ENCODE results near the gene SLC16A12. TPM values are rescaled to one million over a fixed set of nuclear protein-coding genes. Genes with fewer than 3 reads are reported as not detected.

The SLC16A12 gene
- total RNA-seq, 1 experiment from 2014 or later, result 10.9 TPM

GRCh38 chr10:89518876-89519842 lies 16.2 kb downstream of the SLC16A12 start:
- peaks cover 20% of the 10 kb centered on the region for H3K4me1 Mint-ChIP-seq
- H3K4me3 Mint-ChIP-seq, result no peak overlapping the region
- no peak for ATAC-seq
- CTCF ChIA-PET, result no interaction called here
- no peak overlapping the region for H3K27ac Mint-ChIP-seq
- TF ChIP-seq ZSCAN18 (CRISPR knock-in tag; IDR thresholded peaks at IDR 0.05), result no peak
- TF ChIP-seq STAT6 (CRISPR knock-in tag; conservative IDR thresholded peaks at IDR 0.05; ENCODE audit: low read depth), result no peak
- no peak for TF ChIP-seq NR1H2 (CRISPR knock-in tag; IDR thresholded peaks at IDR 0.05)
- no peak for TF ChIP-seq ZNF423 (CRISPR knock-in tag; IDR thresholded peaks at IDR 0.05)
- TF ChIP-seq TP53 (CRISPR knock-in tag; IDR thresholded peaks at IDR 0.05), result no peak
- TF ChIP-seq SMAD4 (CRISPR knock-in tag; IDR thresholded peaks at IDR 0.05), result no peak
- TF ChIP-seq SMAD3 (CRISPR knock-in tag; IDR thresholded peaks at IDR 0.05; ENCODE audit: borderline replicate concordance), result no peak
- no peak for TF ChIP-seq NR3C1 (CRISPR knock-in tag; conservative IDR thresholded peaks at IDR 0.05; ENCODE audit: low read depth)
- no peak for TF ChIP-seq CREB1 (CRISPR knock-in tag; IDR thresholded peaks at IDR 0.05)
- TF ChIP-seq, protein P1, sequence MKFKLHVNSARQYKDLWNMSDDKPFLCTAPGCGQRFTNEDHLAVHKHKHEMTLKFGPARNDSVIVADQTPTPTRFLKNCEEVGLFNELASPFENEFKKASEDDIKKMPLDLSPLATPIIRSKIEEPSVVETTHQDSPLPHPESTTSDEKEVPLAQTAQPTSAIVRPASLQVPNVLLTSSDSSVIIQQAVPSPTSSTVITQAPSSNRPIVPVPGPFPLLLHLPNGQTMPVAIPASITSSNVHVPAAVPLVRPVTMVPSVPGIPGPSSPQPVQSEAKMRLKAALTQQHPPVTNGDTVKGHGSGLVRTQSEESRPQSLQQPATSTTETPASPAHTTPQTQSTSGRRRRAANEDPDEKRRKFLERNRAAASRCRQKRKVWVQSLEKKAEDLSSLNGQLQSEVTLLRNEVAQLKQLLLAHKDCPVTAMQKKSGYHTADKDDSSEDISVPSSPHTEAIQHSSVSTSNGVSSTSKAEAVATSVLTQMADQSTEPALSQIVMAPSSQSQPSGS (CRISPR knock-in tag; IDR thresholded peaks at IDR 0.05; ENCODE audit: borderline replicate concordance, low read depth), result no peak
- TF ChIP-seq, protein P2, sequence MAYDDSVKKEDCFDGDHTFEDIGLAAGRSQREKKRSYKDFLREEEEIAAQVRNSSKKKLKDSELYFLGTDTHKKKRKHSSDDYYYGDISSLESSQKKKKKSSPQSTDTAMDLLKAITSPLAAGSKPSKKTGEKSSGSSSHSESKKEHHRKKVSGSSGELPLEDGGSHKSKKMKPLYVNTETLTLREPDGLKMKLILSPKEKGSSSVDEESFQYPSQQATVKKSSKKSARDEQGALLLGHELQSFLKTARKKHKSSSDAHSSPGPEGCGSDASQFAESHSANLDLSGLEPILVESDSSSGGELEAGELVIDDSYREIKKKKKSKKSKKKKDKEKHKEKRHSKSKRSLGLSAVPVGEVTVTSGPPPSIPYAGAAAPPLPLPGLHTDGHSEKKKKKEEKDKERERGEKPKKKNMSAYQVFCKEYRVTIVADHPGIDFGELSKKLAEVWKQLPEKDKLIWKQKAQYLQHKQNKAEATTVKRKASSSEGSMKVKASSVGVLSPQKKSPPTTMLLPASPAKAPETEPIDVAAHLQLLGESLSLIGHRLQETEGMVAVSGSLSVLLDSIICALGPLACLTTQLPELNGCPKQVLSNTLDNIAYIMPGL (CRISPR knock-in tag; IDR thresholded peaks at IDR 0.05), result no peak
- no peaks in the 10 kb centered on the region; the same call in 1 of the 2 replicates for H3K27me3 Mint-ChIP-seq (ENCODE audit: low read depth)
- no peaks in the 10 kb centered on the region for H3K9me3 Mint-ChIP-seq
- H3K36me3 Mint-ChIP-seq, result no peaks in the 10 kb centered on the region
- DNase-seq (ENCODE audit: low spot score), result no peak
- POLR2A ChIA-PET, result no interaction called here

GRCh38 chr10:89518108-89518507 lies 17.3 kb downstream of the SLC16A12 start:
- peaks cover 20% of the 10 kb centered on the region for H3K4me1 Mint-ChIP-seq
- CTCF ChIA-PET, result no interaction called here
- no peaks in the 10 kb centered on the region for H3K27me3 Mint-ChIP-seq (ENCODE audit: low read depth)
- H3K27ac Mint-ChIP-seq, result no peak overlapping the region
- H3K9me3 Mint-ChIP-seq, result no peaks in the 10 kb centered on the region
- no peak for DNase-seq (ENCODE audit: low spot score)
- no peak overlapping the region for H3K4me3 Mint-ChIP-seq
- POLR2A ChIA-PET, result no interaction called here
- no peak for ATAC-seq
- TF ChIP-seq GRHL2 (CRISPR knock-in tag; IDR thresholded peaks at IDR 0.05; ENCODE audit: insufficient replicate concordance, severe bottlenecking) (no peak), FOXK1 (CRISPR knock-in tag; IDR thresholded peaks at IDR 0.05) (no peak)
- TF ChIP-seq, protein P3, sequence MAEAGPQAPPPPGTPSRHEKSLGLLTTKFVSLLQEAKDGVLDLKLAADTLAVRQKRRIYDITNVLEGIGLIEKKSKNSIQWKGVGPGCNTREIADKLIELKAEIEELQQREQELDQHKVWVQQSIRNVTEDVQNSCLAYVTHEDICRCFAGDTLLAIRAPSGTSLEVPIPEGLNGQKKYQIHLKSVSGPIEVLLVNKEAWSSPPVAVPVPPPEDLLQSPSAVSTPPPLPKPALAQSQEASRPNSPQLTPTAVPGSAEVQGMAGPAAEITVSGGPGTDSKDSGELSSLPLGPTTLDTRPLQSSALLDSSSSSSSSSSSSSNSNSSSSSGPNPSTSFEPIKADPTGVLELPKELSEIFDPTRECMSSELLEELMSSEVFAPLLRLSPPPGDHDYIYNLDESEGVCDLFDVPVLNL (CRISPR knock-in tag; IDR thresholded peaks at IDR 0.05; ENCODE audit: borderline replicate concordance, low read depth), result no peak
- H3K36me3 Mint-ChIP-seq, result no peaks in the 10 kb centered on the region
